Stimulated activated CD4-positive, alpha-beta T cell treated with anti-CD3 and anti-CD28 coated beads, Interleukin-15, amount 100 ng/mL, for 1 hour (primary cell): ENCODE results near the gene AKAP8L.
A peak's percentile ranks its signal among the peaks of the same experiment; 100 is the strongest.
"Not testable (repeated sequence)": the region's sequence is repeated elsewhere in the genome, so short reads cannot be mapped to it uniquely, and the experiment has no call there.

Experiments
- DNase-seq, 2 donors: peaks; one replicate each; pipeline ENCODE4 v3.0.0-alpha.2; 2020; ENCODE audit warnings: low read depth in 1 of 2, low spot score in 1 of 2

AKAP8L gene

GRCh38 chr19:15390814-15391213 is 28.0 kb downstream of the AKAP8L start:
- DNase-seq, result no peak

- no peak for DNase-seq
Measured at GRCh38 chr19:15381864-15382263, 36.9 kb downstream of the AKAP8L start.

- DNase-seq, result no peak
Measured at GRCh38 chr19:15381429-15381828, 37.4 kb downstream of the AKAP8L start.

GRCh38 chr19:15379999-15380647 is 38.7 kb downstream of the AKAP8L start:
- no peak for DNase-seq

GRCh38 chr19:15379083-15379998 is 39.4 kb downstream of the AKAP8L start, which contains the start of gene AKAP8:
Gene AKAP8 (minus strand): TSS chr19:15379787. CDS start chr19:15379731, 56 bp downstream.
- peak; percentile 96 to 97 for DNase-seq

- DNase-seq, result peak in 1 of 2 donors; percentile 26
Measured at GRCh38 chr19:15378534-15379082, 40.2 kb downstream of the AKAP8L start.

- DNase-seq, result no peak
Measured at GRCh38 chr19:15374796-15375440, 43.9 kb downstream of the AKAP8L start.

GRCh38 chr19:15374105-15374651 is 44.6 kb downstream of the AKAP8L start:
- DNase-seq, result no peak

GRCh38 chr19:15373644-15374043 is 45.1 kb downstream of the AKAP8L start:
- DNase-seq, result no peak

GRCh38 chr19:15372891-15373301 is 45.9 kb downstream of the AKAP8L start:
- DNase-seq, result no peak

GRCh38 chr19:15372470-15372869 is 46.3 kb downstream of the AKAP8L start:
- no peak for DNase-seq

GRCh38 chr19:15371786-15372380 is 46.9 kb downstream of the AKAP8L start:
- no peak for DNase-seq

GRCh38 chr19:15371119-15371518 is 47.7 kb downstream of the AKAP8L start:
- DNase-seq, result no peak

- no peak for DNase-seq
Measured at GRCh38 chr19:15369594-15369891, 49.2 kb downstream of the AKAP8L start.

- DNase-seq, result no peak
Measured at GRCh38 chr19:15368798-15369593, 49.8 kb downstream of the AKAP8L start.

- DNase-seq, result no peak
Measured at GRCh38 chr19:15368051-15368632, 50.6 kb downstream of the AKAP8L start.

GRCh38 chr19:15367439-15367838 is 51.3 kb downstream of the AKAP8L start:
- DNase-seq, result no peak

GRCh38 chr19:15365264-15365663 is 53.5 kb downstream of the AKAP8L start:
- DNase-seq, result no peak

- not testable (repeated sequence) for DNase-seq
Measured at GRCh38 chr19:15363791-15364190, 55.0 kb downstream of the AKAP8L start.

GRCh38 chr19:15363048-15363447 is 55.7 kb downstream of the AKAP8L start:
- DNase-seq, result not testable (repeated sequence)
